Endothelial cell of umbilical vein (primary cell): ENCODE results near the gene TPP1. TPM values are rescaled to one million over a fixed set of nuclear protein-coding genes. Genes with fewer than 3 reads are reported as not detected.
A peak's percentile ranks its signal among the peaks of the same experiment; 100 is the strongest.

Experiments used
- BruUV-seq: library from RNA; stranded (reverse); fragments of 400-500 nt; replicated peaks from 2 replicates; lab custom pipeline; 2021; lab: Mats Ljungman, UMichigan
- CTCF ChIA-PET: fragments of 300-600, 350-600 bp; sonication (Branson Sonifier 250); formaldehyde crosslinking; loops from one replicate; lab custom pipeline; 2021; ENCODE audit warnings: antibody characterized with exemption, inconsistent platforms; lab: Charles Lee
- POLR2A ChIA-PET: fragments of 300-600, 350-600 bp; sonication (Branson Sonifier 250); formaldehyde crosslinking; loops from one replicate; lab custom pipeline; 2021; ENCODE audit warnings: antibody characterized with exemption, inconsistent platforms; lab: Charles Lee
- DNase-seq: peaks from one replicate; pipeline ENCODE4 v3.0.0-alpha.2; 2011; ENCODE audit warnings: low read depth, low spot score
- FAIRE-seq: peaks from 2 replicates; lab custom pipeline; 2011; peaks lifted over from hg19 to GRCh38; lab: Jason Lieb, UNC
- H2AFZ ChIP-seq: 2 replicates; pipeline ENCODE4 v1.6.0; 2012; ENCODE audit warnings: low read depth, low read length, control low read depth, inconsistent platforms
- H3K27ac ChIP-seq: 2 replicates; pipeline ENCODE4 v1.5.1; 2011; ENCODE audit warnings: low read depth, mild to moderate bottlenecking, control low read depth, low read length, moderate library complexity; ENCODE audit not compliant: insufficient read depth
- H3K27me3 ChIP-seq, 2 experiments: 2 replicates each; pipeline versions ENCODE4 v1.6.0 to v1.6.1; 2011; ENCODE audit warnings: low read length in 2 of 2, mixed read lengths in 1 of 2; ENCODE audit not compliant: control insufficient read depth in 2 of 2, insufficient read depth in 2 of 2
- H3K36me3 ChIP-seq, 2 experiments: 2 replicates in 1 of 2; 3 replicates in 1 of 2; pipeline ENCODE4 v1.5.1; 2011; ENCODE audit warnings: low read length in 2 of 2, mild to moderate bottlenecking in 1 of 2, moderate library complexity in 1 of 2; ENCODE audit not compliant: control insufficient read depth in 2 of 2, insufficient read depth in 2 of 2; ENCODE audit errors: extremely low read depth in 1 of 2
- H3K4me1 ChIP-seq: 3 replicates; pipeline ENCODE4 v1.5.1; 2011; ENCODE audit warnings: mild to moderate bottlenecking, low read length; ENCODE audit not compliant: control insufficient read depth, insufficient read depth; ENCODE audit errors: extremely low read depth
- H3K4me2 ChIP-seq: 2 replicates; pipeline ENCODE4 v1.6.1; 2011; ENCODE audit warnings: low read length, control low read depth, mixed read lengths; ENCODE audit not compliant: insufficient read depth
- H3K4me3 ChIP-seq, 3 experiments: fragments of 200-600 bp in 1 of 3; sonication (generic), shearing (Covaris generic) in 1 of 3; replicated peaks in 1 of 3; 2 replicates each; pipeline ENCODE4 v1.5.1; 2011 to 2016; ENCODE audit warnings: control low read depth in 3 of 3, low read length in 3 of 3, mild to moderate bottlenecking in 2 of 3, inconsistent platforms in 1 of 3, low read depth in 1 of 3, moderate library complexity in 1 of 3; ENCODE audit not compliant: insufficient read depth in 1 of 3
- H3K79me2 ChIP-seq: 2 replicates; pipeline ENCODE4 v1.6.0; 2012; ENCODE audit warnings: low read length, inconsistent platforms; ENCODE audit not compliant: control insufficient read depth, insufficient read depth
- H3K9ac ChIP-seq: replicated peaks from 2 replicates; pipeline ENCODE3; 2011; ENCODE audit warnings: low read length, control low read depth; ENCODE audit not compliant: insufficient read depth; ENCODE audit errors: extremely low read depth
- H3K9me1 ChIP-seq: replicated peaks from 3 replicates; pipeline ENCODE4 v1.6.0; 2011; ENCODE audit warnings: mild to moderate bottlenecking, low read length; ENCODE audit not compliant: control insufficient read depth, insufficient read depth; ENCODE audit errors: extremely low read depth
- H3K9me3 ChIP-seq: replicated peaks from 2 replicates; pipeline ENCODE4 v1.5.1; 2012; ENCODE audit warnings: low read length, inconsistent platforms; ENCODE audit not compliant: control insufficient read depth, insufficient read depth
- H4K20me1 ChIP-seq: replicated peaks from 2 replicates; pipeline ENCODE3; 2011; ENCODE audit warnings: mild to moderate bottlenecking, low read length; ENCODE audit not compliant: control insufficient read depth, insufficient read depth; ENCODE audit errors: extremely low read depth
- CTCF ChIP-seq, 2 donors: IDR thresholded peaks; 1 replicate in 1 of 2; 2 replicates in 1 of 2; pipeline ENCODE4 v1.5.1; 2011; ENCODE audit warnings: low read length in 2 of 2, mild to moderate bottlenecking in 2 of 2, moderate library complexity in 2 of 2, control low read depth in 1 of 2, inconsistent platforms in 1 of 2, low read depth in 1 of 2; ENCODE audit not compliant: insufficient read depth in 1 of 2; ENCODE audit errors: extremely low read depth in 1 of 2
- FOS ChIP-seq: IDR thresholded peaks from 2 replicates; pipeline ENCODE4 v1.6.1; 2011; ENCODE audit warnings: mild to moderate bottlenecking, low read length, moderate library complexity, borderline replicate concordance; ENCODE audit not compliant: insufficient read depth
- GATA2 ChIP-seq: IDR thresholded peaks from 2 replicates; pipeline ENCODE4 v1.7.0; 2011; ENCODE audit warnings: low read depth, mild to moderate bottlenecking, moderate library complexity, mixed read lengths, low read length; ENCODE audit not compliant: insufficient read length, insufficient read depth
- JUN ChIP-seq: IDR thresholded peaks from 2 replicates; pipeline ENCODE4 v1.6.1; 2011; ENCODE audit warnings: borderline replicate concordance, low read depth; ENCODE audit not compliant: insufficient read length, insufficient read depth
- MYC ChIP-seq: IDR thresholded peaks from one replicate; pipeline ENCODE4 v1.6.1; 2011; ENCODE audit warnings: mild to moderate bottlenecking, low read depth, low read length
- POLR2A ChIP-seq: IDR thresholded peaks from 2 replicates; pipeline ENCODE4 v1.6.1; 2012; ENCODE audit warnings: low read depth, mild to moderate bottlenecking, control low read depth, low read length
- POLR2AphosphoS5 ChIP-seq: IDR thresholded peaks from 2 replicates; pipeline ENCODE4 v1.6.1; 2012; ENCODE audit warnings: low read depth, mild to moderate bottlenecking, control low read depth, low read length, moderate library complexity; ENCODE audit not compliant: insufficient read depth
- dilution Hi-C: fragments of 300-500 bp; cut with MboI; formaldehyde crosslinking; loops from one replicate; pipeline ENCODE4 v1.15.0; 2019; ENCODE audit warnings: low sequenced_read_pairs; ENCODE audit not compliant: extremely low pct_ligation_motif_present
- intact Hi-C: fragments of 100-400 bp; cut with micrococcal nuclease; formaldehyde crosslinking; loops from one replicate; pipeline ENCODE4 v1.10.0; 2022
- polyA plus RNA-seq, 4 experiments: library from polyadenylated mRNA; depleted of rRNA in 3 of 4; stranded (reverse) in 3 of 4; unstranded in 1 of 4; fragments of >200 nt; gene quantifications; 2 replicates each; pipeline versions ENCODE4 v1.2.1 to v1.2.3, GENCODE V29; 2011 to 2012; ENCODE audit warnings: missing spikeins in 1 of 4
- total RNA-seq: library from RNA; stranded (reverse); gene quantifications from 2 replicates; pipeline ENCODE4 v1.2.3, GENCODE V29; 2021
- TF ChIP-seq, protein P1 (sequence below): IDR thresholded peaks from 2 replicates; pipeline ENCODE4 v1.6.1; 2011; ENCODE audit not compliant: insufficient read depth, insufficient read length

TPP1 gene
- total and polyA plus RNA-seq, 2 donors (not counting 3 experiments of a cell fraction or from before 2014, with no cell fraction given): 124 to 224 TPM

GRCh38 chr11:6617315-6617781, 1.9 kb downstream of the TPP1 start:
- Histone ChIP-seq H3K9ac (peak overlapping the region; percentile 30), H3K4me1 (peaks cover 42% of the 10 kb centered on the region), H4K20me1 (no peaks in the 10 kb centered on the region), H3K4me2 (peak overlapping the region; percentile 80), H2AFZ (no peak overlapping the region), H3K79me2 (peaks cover 7% of the 10 kb centered on the region), H3K36me3 (peaks cover 8 to 14% of the 10 kb centered on the region in 2 experiments), H3K27ac (peak overlapping the region; percentile 68), H3K27me3 (no peaks in the 10 kb centered on the region), H3K4me3 (peak overlapping the region in 2 of 3 experiments; percentile 87 to 88), H3K9me3 (no peaks in the 10 kb centered on the region), H3K9me1 (no peaks in the 10 kb centered on the region)
- FAIRE-seq (no peak), DNase-seq (peak; percentile 36)
- ChIA-PET POLR2A (interaction anchor here (0.8 to 1.9 kb wide), 6 partner anchors 13 to 198 kb away, joined by 3 to 6 read pairs (median 4); partner anchors contain the start of genes APBB1, ILK and MRPL17), CTCF (interaction anchor here (0.7 to 7.6 kb wide), 16 partner anchors 9 to 239 kb away, joined by 3 to 79 read pairs (median 6); partner anchors contain the start of genes ILK, MRPL17 and RRP8)
- dilution Hi-C loops: no loop called here
- TF ChIP-seq JUN (no peak), POLR2AphosphoS5 (peak; percentile 54)
- intact Hi-C loops: loop anchor here (5.0 kb wide), 1 partner anchor 140 kb away; no protein-coding TSS in a partner anchor
- no TSS peak for BruUV-seq

GRCh38 chr11:6616596-6617250, 2.5 kb downstream of the TPP1 start:
- intact Hi-C loops: loop anchor here (5.0 kb wide), 1 partner anchor 141 kb away; no protein-coding TSS in a partner anchor
- no TSS peak for BruUV-seq
- CTCF ChIA-PET: interaction anchor here (0.9 to 7.6 kb wide), 9 partner anchors 10 to 238 kb away, joined by 3 to 79 read pairs (median 22); partner anchors contain the start of genes ILK, MRPL17 and RRP8

More at GRCh38 chr11:6616596-6617250, 2.5 kb downstream of the TPP1 start:
- TF ChIP-seq JUN (no peak), CTCF (IDR thresholded peaks at IDR 0.05; ENCODE audit: extremely low read depth in 1 of 2, insufficient read depth in 1 of 2, low read depth in 1 of 2, low read length in 2 of 2) (no peak), FOS (no peak), POLR2A (no peak), GATA2 (no peak), MYC (no peak)
- TF ChIP-seq, protein P1, sequence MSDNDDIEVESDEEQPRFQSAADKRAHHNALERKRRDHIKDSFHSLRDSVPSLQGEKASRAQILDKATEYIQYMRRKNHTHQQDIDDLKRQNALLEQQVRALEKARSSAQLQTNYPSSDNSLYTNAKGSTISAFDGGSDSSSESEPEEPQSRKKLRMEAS: no peak
- Histone ChIP-seq H2AFZ (no peak overlapping the region), H3K4me1 (peaks cover 43% of the 10 kb centered on the region), H3K27me3 (no peaks in the 10 kb centered on the region), H4K20me1 (no peaks in the 10 kb centered on the region), H3K27ac (peak overlapping the region; percentile 68), H3K79me2 (peaks cover 7% of the 10 kb centered on the region), H3K4me3 (no peak overlapping the region), H3K9me3 (no peaks in the 10 kb centered on the region), H3K4me2 (no peak overlapping the region), H3K36me3 (peaks cover 8 to 14% of the 10 kb centered on the region in 2 experiments), H3K9ac (no peak overlapping the region), H3K9me1 (no peaks in the 10 kb centered on the region)
- FAIRE-seq: no peak
- dilution Hi-C loops: no loop called here
- no peak for DNase-seq
- POLR2A ChIA-PET: interaction anchor here (1.2 kb wide), 2 partner anchors 67 to 79 kb away, joined by 3 to 4 read pairs; partner anchors contain the start of gene MRPL17
